Parathyroid adenoma (tissue), 2 donors: ENCODE data around the gene CNOT4.

ENCODE experiments used
- H2AFZ ChIP-seq: fragments of 300-600 bp; sonication (generic); one replicate; pipeline ENCODE4 v1.7.0; 2017; ENCODE audit warnings: antibody characterized with exemption, mild to moderate bottlenecking
- H3K27ac ChIP-seq: fragments of 300-600 bp; sonication (generic); one replicate; pipeline ENCODE4 v1.7.0; 2017
- H3K27me3 ChIP-seq: fragments of 300-600 bp; sonication (generic); one replicate; pipeline ENCODE4 v1.7.0; 2017; ENCODE audit warnings: low read length; ENCODE audit not compliant: control insufficient read depth, insufficient read depth
- H3K36me3 ChIP-seq: fragments of 300-600 bp; sonication (generic); one replicate; pipeline ENCODE4 v1.7.0; 2017; ENCODE audit warnings: low read length; ENCODE audit not compliant: control insufficient read depth, insufficient read depth
- H3K4me1 ChIP-seq: fragments of 300-600 bp; sonication (generic); one replicate; pipeline ENCODE4 v1.7.0; 2017; ENCODE audit warnings: control low read depth
- H3K4me2 ChIP-seq: fragments of 300-600 bp; sonication (generic); one replicate; pipeline ENCODE4 v1.7.0; 2017; ENCODE audit warnings: low read length
- H3K4me3 ChIP-seq: fragments of 300-600 bp; sonication (generic); one replicate; pipeline ENCODE4 v1.7.0; 2017; ENCODE audit warnings: low read depth, low read length
- H3K79me2 ChIP-seq: fragments of 300-600 bp; sonication (generic); one replicate; pipeline ENCODE4 v1.7.0; 2017; ENCODE audit warnings: control low read depth
- H3K9ac ChIP-seq: fragments of 300-600 bp; sonication (generic); one replicate; pipeline ENCODE4 v1.7.0; 2017; ENCODE audit warnings: mild to moderate bottlenecking
- H3K9me3 ChIP-seq: fragments of 300-600 bp; sonication (generic); one replicate; pipeline ENCODE4 v1.7.0; 2017; ENCODE audit warnings: low read length; ENCODE audit not compliant: control insufficient read depth
- CTCF ChIP-seq: fragments of 300-600 bp; sonication (generic); IDR thresholded peaks from one replicate; pipeline ENCODE4 v1.7.0; 2017; ENCODE audit warnings: antibody characterized with exemption, mild to moderate bottlenecking
- donor health status: primary hyperparathyroidism.

The CNOT4 gene

DNA sequence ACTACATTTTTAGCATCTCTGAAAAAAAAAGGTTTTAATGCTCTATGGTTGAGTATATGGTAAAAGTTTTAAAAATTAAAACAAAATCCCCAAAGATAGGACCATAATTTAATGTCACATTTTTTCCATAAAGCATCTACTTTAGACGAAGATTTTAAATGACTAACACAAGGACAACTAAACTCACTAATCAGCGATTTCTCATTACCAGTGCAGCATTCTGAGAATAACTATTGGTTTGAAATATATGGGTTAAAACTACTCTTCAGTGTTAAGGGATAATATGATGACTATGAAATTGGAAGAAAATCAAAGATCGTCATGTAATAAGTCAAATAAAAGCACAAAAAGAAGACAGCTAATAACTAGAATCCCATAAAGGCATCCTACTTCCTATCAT lies 118.4 kb downstream of the CNOT4 start:
- Histone ChIP-seq H3K27ac (no peak overlapping the region), H3K79me2 (no peaks in the 10 kb centered on the region), H3K9ac (no peak overlapping the region), H3K27me3 (no peaks in the 10 kb centered on the region), H3K4me2 (no peak overlapping the region), H3K4me3 (no peak overlapping the region), H3K9me3 (no peaks in the 10 kb centered on the region), H3K4me1 (peaks cover 4% of the 10 kb centered on the region), H2AFZ (no peak overlapping the region), H3K36me3 (no peaks in the 10 kb centered on the region)
- TF ChIP-seq CTCF: no peak

GRCh38 chr7:135390829-135391228 lies 119.1 kb downstream of the CNOT4 start:
- no peak for TF ChIP-seq CTCF

DNA sequence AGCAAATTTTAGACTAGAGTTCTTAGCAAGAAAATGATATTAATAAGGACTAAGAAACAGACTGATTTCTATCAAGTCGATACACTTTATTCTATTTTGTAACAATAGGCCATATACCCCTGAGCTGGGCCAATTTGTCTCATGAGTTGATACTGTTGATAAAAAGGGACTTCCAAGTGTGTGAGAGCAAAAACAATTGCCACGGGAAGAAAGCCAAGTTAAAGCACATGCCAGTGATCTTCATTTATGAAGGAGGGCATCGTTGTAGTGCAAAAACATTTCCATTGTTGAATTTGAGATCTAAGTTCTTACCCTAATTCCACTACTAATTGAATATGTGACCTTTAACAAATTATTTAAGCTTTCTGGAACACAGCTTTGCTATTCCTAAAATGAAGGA lies 119.9 kb downstream of the CNOT4 start:
- no peak overlapping the region for H3K27ac ChIP-seq
- no peak overlapping the region for H3K4me3 ChIP-seq
- H3K4me2 ChIP-seq: no peak overlapping the region
- H2AFZ ChIP-seq: no peak overlapping the region
- no peaks in the 10 kb centered on the region for H3K36me3 ChIP-seq
- no peak overlapping the region for H3K9ac ChIP-seq
- H3K4me1 ChIP-seq: peaks cover 4% of the 10 kb centered on the region
- TF ChIP-seq CTCF: no peak
- H3K79me2 ChIP-seq: no peaks in the 10 kb centered on the region
- no peaks in the 10 kb centered on the region for H3K27me3 ChIP-seq
- no peaks in the 10 kb centered on the region for H3K9me3 ChIP-seq

More at GRCh38 chr7:135390829-135391228, 119.1 kb downstream of the CNOT4 start:
- Histone ChIP-seq H2AFZ (no peak overlapping the region), H3K4me2 (no peak overlapping the region), H3K36me3 (no peaks in the 10 kb centered on the region), H3K4me3 (no peak overlapping the region), H3K9me3 (no peaks in the 10 kb centered on the region), H3K4me1 (peaks cover 4% of the 10 kb centered on the region), H3K79me2 (no peaks in the 10 kb centered on the region), H3K27me3 (no peaks in the 10 kb centered on the region), H3K27ac (no peak overlapping the region), H3K9ac (no peak overlapping the region)

DNA sequence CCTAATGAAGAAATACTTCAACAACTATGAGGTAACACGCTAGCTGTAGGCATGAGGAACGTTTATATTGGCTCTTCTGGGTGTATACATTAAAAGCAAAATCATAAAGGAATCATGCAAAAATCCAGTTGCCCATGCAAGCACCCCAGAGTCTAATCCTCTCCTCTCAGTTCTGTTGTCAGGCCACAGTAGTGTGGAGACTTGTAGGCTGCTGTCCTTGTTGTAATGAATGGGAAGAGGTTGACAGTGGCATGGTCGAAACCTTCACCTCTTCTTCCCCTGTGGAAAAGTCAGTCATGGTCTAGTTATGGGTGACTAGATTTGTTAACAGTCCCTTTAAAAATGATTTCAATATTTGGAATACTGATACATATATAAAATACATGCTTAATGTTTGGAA lies 121.3 kb downstream of the CNOT4 start:
- Histone ChIP-seq H3K79me2 (no peaks in the 10 kb centered on the region), H3K4me3 (no peak overlapping the region), H3K9ac (no peak overlapping the region), H2AFZ (no peak overlapping the region), H3K4me2 (no peak overlapping the region), H3K4me1 (peaks cover 4% of the 10 kb centered on the region), H3K9me3 (no peaks in the 10 kb centered on the region), H3K36me3 (no peaks in the 10 kb centered on the region), H3K27me3 (no peaks in the 10 kb centered on the region), H3K27ac (no peak overlapping the region)
- TF ChIP-seq CTCF: no peak

- Histone ChIP-seq H3K4me1 (peaks cover 4% of the 10 kb centered on the region), H2AFZ (no peak overlapping the region), H3K4me3 (no peak overlapping the region), H3K27ac (no peak overlapping the region), H3K27me3 (no peaks in the 10 kb centered on the region), H3K9ac (no peak overlapping the region), H3K4me2 (no peak overlapping the region), H3K79me2 (no peaks in the 10 kb centered on the region), H3K36me3 (no peaks in the 10 kb centered on the region), H3K9me3 (no peaks in the 10 kb centered on the region)
- no peak for TF ChIP-seq CTCF
Observed at GRCh38 chr7:135386776-135387175, 123.1 kb downstream of the CNOT4 start.
